ENCODE measurements around the gene ZC3HAV1.

- TF ChIP-seq CTCF (IDR thresholded peaks at IDR 0.05) (no peak), ZFX (IDR thresholded peaks at IDR 0.05; ENCODE audit: borderline replicate concordance) (no peak)
Observed at GRCh38 chr7:139086454-139086853, 23.1 kb downstream of the ZC3HAV1 start.

All from 22Rv1 (cell line).